SIG-M5 treated with dmso at 0.1 percent for 504 hours (cell line): Measurements from ENCODE around the gene GTF2F2.

Source experiments
- DNase-seq: peaks from one replicate; lab custom pipeline; 2025; ENCODE audit not compliant: unreplicated experiment; lab: John Stamatoyannopoulos, UW

Gene GTF2F2

GRCh38 chr13:45120967-45121831 lies 889 bp downstream of the GTF2F2 start:
- peak; percentile 9 for DNase-seq

DNA sequence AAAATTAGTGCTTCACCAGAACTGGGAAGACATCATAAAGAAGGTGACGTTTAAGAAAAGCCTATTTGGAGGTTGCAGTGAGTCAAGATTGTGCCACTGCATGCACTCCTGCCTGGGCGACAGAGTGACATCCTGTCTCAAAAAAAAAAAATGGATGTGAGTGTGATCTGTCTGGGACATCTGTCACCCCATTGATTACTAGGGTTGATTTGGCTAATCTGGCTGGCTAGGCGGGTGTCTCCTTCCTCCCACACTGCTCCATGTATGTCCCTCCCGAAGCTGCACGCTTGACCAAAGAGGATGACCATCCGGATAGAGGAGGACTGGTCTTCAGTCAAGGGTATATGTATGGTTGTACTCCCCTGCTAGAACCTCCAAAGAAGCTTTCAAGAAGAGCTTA lies 2.6 kb downstream of the GTF2F2 start:
- DNase-seq = no peak

DNA sequence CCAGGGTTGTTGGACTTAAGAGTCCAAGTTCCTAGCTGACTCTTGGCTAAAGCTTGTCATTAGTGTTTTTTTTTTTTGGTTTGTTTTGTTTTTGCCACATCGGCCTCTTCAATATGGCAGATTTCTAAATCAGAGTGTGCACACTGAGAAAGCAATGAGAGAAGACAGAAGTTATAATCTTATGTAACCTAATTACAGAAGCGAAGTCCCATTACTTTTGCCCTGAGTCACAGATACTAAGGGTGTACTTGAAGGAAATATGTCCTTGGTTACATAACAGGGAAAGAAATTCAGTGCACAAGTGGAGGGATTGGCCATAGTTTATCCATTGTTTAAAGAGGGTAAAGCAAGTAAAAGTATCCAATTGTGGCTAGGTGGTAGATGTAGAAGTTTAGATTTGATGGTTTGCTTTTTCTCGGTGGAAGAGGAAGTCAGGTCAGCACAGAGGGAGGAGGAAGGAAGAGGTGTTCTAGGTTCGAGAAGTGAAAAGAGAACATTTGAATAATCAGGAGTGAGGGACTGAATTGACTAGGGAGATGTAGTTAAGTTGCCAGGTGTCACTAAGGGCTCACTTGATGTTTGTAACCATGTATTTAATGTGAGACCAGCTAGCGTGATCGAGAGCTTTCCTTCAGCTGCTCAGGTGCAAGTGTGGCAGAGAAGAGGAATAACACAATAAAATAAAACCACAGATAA lies 12.2 kb downstream of the GTF2F2 start:
- peak; percentile 56 for DNase-seq

DNA sequence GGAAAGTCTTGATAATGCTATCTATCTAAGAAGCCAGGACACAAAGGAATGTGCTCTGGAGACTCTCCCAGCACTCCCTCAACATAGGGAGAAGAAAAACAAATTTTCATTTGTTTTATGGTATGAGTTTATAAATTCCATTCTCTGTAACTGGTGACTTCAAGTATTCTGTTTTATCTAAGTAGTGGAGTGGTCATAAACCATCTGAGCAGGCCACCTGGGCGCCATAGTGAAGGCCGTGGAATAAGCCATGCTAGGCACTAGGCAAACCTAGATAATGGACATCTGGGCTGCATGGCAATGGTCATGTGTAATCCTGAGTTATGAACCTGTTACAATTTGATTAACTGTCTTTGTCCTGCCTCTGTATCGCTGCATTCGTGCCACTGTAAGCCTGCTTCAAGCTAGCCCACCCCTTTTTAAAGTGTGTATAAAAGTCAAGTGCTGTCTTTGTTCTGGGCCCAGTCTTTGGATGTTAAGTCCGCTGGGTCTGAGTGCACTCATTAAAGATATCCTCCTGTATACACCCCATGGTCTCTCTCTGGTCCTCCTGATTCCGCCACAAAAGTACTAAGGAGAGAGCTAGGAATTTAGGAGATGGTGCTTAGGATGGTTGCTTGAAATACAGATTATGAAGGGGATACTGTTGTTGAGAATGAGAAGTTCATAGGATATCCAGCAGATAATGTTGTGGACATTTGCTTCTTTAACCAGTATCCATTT lies 13.2 kb downstream of the GTF2F2 start:
- DNase-seq = no peak

DNA sequence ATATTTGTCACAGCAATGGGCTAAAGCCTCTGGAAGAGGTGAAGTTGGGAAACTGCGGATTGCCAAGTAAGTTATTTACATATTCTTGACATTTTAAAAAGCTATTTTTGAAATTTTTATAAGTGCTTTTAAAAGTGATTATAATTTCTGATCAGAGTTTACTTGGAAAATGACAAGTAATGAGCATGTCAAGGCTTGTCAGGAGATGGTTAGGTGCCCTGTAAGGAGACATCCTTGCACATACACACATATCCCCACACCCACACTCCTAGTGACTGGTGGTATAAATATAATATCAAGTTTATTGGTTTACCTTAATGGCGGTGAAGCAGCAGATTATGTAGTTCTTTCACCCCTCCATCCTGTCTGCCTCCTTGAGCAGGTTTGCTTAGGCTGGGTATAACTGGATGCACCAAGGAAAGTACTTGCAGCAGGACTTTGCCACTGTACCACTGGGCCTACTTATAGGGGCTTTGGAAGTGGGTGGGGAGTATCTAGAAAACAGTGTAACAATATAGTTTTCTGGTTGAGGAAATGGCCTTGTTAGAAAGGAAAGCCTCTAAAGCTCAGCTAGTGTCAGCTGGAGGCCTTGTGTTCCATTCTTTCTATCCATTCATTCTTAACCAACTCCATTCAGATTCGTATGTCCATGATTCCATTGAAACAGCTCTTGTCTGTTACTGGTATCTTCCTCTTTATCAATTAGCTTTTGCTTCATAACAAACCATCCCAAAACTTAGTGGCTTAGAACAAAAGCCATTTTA lies 16.6 kb downstream of the GTF2F2 start:
- no peak for DNase-seq

DNA sequence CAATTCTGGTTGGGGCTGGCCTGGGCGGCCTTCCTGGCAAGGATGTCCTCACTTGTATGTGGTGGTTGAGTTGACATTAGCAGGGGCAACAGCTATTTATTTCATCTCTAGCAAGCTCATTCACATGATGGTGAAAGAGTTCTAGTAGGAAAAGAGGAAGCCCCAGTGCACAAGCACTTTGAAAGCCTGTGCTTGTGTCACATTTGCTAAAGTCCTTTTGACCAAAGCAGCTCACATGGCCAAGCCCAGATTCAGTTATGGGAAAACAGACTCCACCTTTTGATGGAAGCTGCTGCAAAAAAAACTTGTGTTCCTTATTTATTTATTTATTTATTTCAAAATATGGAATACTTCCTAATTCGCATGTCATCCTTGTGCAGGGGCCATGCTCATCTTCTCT lies 17.2 kb downstream of the GTF2F2 start:
- DNase-seq = peak; percentile 77

DNA sequence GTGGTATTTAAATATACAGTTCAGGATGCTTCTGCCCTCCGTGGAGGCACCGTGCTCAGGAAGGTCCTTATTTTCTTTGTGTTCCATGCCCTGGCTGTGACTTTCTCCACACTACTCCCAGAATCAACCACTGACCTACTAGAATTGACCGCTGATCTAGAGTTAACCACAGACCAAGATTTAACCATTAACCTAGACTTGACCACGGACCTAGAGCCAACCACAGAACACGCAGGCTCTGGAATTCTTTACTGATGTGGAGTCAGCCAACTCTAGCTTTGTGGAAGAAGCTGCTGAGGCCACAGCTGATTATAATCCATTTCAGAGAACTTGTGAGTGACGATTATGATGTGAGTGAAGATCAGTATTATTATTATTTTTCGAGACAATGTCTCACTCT lies 18.0 kb downstream of the GTF2F2 start:
- no peak for DNase-seq

DNA sequence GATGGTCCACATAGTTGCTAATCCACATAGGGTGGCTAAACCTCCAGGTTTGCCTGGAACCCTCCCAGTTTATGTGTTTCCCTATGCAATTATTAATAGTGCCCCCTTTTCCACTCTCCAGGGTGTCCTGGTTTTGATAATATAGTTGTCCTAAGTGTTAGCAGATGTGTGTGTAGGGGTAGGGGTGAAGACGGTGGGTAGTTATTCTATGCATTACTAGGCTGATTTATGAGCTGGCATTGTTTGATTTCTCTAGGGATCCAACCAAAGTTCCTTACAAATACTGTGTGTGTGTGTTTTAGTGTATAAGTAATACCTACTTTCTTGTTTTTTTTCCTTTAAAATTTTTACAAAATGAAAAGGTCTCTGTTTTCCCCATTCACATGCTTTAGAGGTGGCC lies 21.1 kb downstream of the GTF2F2 start:
- DNase-seq = no peak

GRCh38 chr13:45142440-45143345 lies 22.4 kb downstream of the GTF2F2 start:
- no peak for DNase-seq

- no peak for DNase-seq
Measured at GRCh38 chr13:45143346-45143751, 23.0 kb downstream of the GTF2F2 start.

DNA sequence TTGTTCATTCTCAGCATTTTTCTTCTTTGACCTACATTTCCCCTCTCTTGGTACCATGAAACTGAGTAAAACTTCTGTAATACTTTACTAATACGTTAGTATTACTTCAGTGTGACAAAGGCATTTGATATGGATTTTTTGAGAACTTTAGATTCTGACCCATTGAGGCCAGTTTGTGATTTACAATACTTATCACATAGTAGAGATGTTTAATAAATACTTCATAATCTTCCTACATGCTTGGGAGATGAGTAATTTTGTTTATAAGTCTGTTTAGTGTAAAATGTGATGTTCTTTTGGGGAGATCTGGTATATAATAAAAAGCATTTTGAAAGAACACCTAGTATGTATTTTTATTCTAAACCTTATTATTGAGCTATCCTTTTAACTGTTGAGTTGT lies 29.7 kb downstream of the GTF2F2 start:
- no peak for DNase-seq

- no peak for DNase-seq
Measured at GRCh38 chr13:45156565-45157361, 36.5 kb downstream of the GTF2F2 start.

- no peak for DNase-seq
Measured at GRCh38 chr13:45162194-45162593, 41.9 kb downstream of the GTF2F2 start.

GRCh38 chr13:45162821-45163220 lies 42.5 kb downstream of the GTF2F2 start:
- no peak for DNase-seq

GRCh38 chr13:45166858-45167257 lies 46.5 kb downstream of the GTF2F2 start:
- no peak for DNase-seq

- DNase-seq = peak; percentile 11
Measured at GRCh38 chr13:45167611-45168554, 47.6 kb downstream of the GTF2F2 start.

GRCh38 chr13:45168555-45168930 lies 48.2 kb downstream of the GTF2F2 start:
- no peak for DNase-seq

DNA sequence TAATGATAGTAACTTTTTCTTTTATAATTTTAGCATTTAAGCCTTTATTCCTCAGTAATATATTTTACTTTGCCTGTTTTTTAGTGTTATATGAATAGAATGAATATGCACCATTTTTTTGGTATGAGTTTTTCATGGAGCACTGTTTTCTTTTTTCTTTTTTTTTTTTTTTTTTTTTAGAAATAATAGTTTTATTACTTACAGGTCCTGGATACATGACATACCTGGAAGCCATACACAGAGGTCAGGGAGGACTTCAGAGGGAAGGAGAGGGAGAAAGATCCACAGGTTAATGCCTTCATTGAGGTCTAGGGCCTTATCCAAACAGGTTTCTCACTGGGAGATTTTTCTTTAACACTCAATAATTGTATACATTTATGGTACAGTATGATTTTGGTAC lies 54.2 kb downstream of the GTF2F2 start:
- no peak for DNase-seq
